ENCODE measurements around the gene ETV3. TPM values are rescaled to one million over a fixed set of nuclear protein-coding genes. Genes with fewer than 3 reads are reported as not detected.

Gene ETV3
- total RNA-seq, 1 experiment from 2014 or later: 36.3 TPM

DNA sequence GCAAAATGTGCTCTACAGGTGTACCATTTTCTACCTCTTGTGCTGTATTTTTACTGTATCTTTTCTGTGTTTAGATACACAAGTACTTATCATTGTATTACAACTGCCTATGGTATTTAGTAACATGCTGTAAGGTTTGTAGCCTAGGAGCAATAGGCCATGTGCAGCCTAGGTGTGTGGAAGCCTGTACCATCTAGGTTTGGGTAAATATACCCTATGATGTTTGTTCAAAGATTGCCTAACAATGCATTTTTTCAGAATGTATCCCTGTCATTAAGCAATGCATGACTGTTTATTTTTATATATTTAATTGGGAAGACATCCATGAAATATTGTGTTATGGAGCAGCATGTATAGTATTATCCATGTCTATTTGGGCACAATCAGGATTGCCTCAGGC is 49.6 kb downstream of the ETV3 start:
- H4K91ac ChIP-seq (ENCODE audit: insufficient read length, low read depth, low read length): no peak overlapping the region
- H2BK12ac ChIP-seq (ENCODE audit: insufficient read length, low read depth, low read length): no peak overlapping the region
- H2AK5ac ChIP-seq (ENCODE audit: insufficient read length, low read length): no peak overlapping the region
- Mint-ChIP-seq H3K27me3 (ENCODE audit: low read depth) (no peaks in the 10 kb centered on the region), H3K4me3 (no peak overlapping the region), H3K36me3 (ENCODE audit: insufficient read depth in 1 of 3, low read depth in 3 of 3) (no peaks in the 10 kb centered on the region; a peak in 1 of 7 replicates), H3K27ac (no peak overlapping the region), H3K4me1 (peaks cover 16 to 22% of the 10 kb centered on the region in 2 experiments), H3K9me3 (no peaks in the 10 kb centered on the region)
- no peaks in the 10 kb centered on the region for H3K9me3 ChIP-seq (ENCODE audit: control insufficient read depth, low read depth, low read length)
- no peak overlapping the region for H3K14ac ChIP-seq (ENCODE audit: insufficient read depth, low read length)
- no peak for DNase-seq
- H4K8ac ChIP-seq (replicated peaks; ENCODE audit: insufficient read length, low read depth, low read length): no peak overlapping the region
- no peak overlapping the region for H3K9ac ChIP-seq (ENCODE audit: extremely low read depth, insufficient read length, low read length)
- no peak overlapping the region for H2BK15ac ChIP-seq (ENCODE audit: low read depth, low read length)
- H3K23ac ChIP-seq (ENCODE audit: insufficient read length, low read depth, low read length): no peak overlapping the region
- no peak overlapping the region for H4K5ac ChIP-seq (ENCODE audit: insufficient read length, low read depth, low read length)
- no peak overlapping the region for H2BK120ac ChIP-seq (ENCODE audit: low read depth, low read length, poor library complexity, severe bottlenecking)
- no peak overlapping the region for H2BK20ac ChIP-seq (ENCODE audit: low read depth, low read length, poor library complexity, severe bottlenecking)
- H2BK5ac ChIP-seq (ENCODE audit: insufficient read length, low read length): no peak overlapping the region
- H3K23me2 ChIP-seq (ENCODE audit: insufficient read length, low read depth, low read length, poor library complexity, severe bottlenecking): no peaks in the 10 kb centered on the region
- H3T11ph ChIP-seq (ENCODE audit: low read length): no peak overlapping the region
- no peaks in the 10 kb centered on the region for H3K79me1 ChIP-seq (ENCODE audit: insufficient read depth, low read depth, low read length, poor library complexity, severe bottlenecking)
- no peak overlapping the region for H3K4me2 ChIP-seq (ENCODE audit: insufficient read depth, insufficient read length, low read length)
- no peaks in the 10 kb centered on the region for H3K79me2 ChIP-seq (ENCODE audit: insufficient read depth, low read length)
- no peak overlapping the region for H3K4ac ChIP-seq (ENCODE audit: low read depth, low read length)
- H4K20me1 ChIP-seq (ENCODE audit: control insufficient read depth, insufficient read depth, insufficient read length): no peaks in the 10 kb centered on the region
- no peak overlapping the region for H3K18ac ChIP-seq (ENCODE audit: insufficient read length, low read depth, low read length)
- H3K27me3 ChIP-seq (ENCODE audit: insufficient read depth, low read length): no peaks in the 10 kb centered on the region
- H3K56ac ChIP-seq (ENCODE audit: insufficient read length, low read depth, low read length): no peak overlapping the region
- H3K27ac ChIP-seq (ENCODE audit: insufficient read length, low read depth, low read length): no peak overlapping the region
- H2AFZ ChIP-seq (ENCODE audit: low read length): no peak overlapping the region
- H3K4me1 ChIP-seq (ENCODE audit: insufficient read depth, low read length): peaks cover 2% of the 10 kb centered on the region; the same call in 1 of the 2 replicates
- TF ChIP-seq, protein P1, sequence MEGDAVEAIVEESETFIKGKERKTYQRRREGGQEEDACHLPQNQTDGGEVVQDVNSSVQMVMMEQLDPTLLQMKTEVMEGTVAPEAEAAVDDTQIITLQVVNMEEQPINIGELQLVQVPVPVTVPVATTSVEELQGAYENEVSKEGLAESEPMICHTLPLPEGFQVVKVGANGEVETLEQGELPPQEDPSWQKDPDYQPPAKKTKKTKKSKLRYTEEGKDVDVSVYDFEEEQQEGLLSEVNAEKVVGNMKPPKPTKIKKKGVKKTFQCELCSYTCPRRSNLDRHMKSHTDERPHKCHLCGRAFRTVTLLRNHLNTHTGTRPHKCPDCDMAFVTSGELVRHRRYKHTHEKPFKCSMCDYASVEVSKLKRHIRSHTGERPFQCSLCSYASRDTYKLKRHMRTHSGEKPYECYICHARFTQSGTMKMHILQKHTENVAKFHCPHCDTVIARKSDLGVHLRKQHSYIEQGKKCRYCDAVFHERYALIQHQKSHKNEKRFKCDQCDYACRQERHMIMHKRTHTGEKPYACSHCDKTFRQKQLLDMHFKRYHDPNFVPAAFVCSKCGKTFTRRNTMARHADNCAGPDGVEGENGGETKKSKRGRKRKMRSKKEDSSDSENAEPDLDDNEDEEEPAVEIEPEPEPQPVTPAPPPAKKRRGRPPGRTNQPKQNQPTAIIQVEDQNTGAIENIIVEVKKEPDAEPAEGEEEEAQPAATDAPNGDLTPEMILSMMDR (conservative IDR thresholded peaks at IDR 0.05): no peak
